ENCODE results near the gene DLGAP5. TPM values are rescaled to one million over a fixed set of nuclear protein-coding genes. Genes with fewer than 3 reads are reported as not detected.

DLGAP5 gene, protein sequence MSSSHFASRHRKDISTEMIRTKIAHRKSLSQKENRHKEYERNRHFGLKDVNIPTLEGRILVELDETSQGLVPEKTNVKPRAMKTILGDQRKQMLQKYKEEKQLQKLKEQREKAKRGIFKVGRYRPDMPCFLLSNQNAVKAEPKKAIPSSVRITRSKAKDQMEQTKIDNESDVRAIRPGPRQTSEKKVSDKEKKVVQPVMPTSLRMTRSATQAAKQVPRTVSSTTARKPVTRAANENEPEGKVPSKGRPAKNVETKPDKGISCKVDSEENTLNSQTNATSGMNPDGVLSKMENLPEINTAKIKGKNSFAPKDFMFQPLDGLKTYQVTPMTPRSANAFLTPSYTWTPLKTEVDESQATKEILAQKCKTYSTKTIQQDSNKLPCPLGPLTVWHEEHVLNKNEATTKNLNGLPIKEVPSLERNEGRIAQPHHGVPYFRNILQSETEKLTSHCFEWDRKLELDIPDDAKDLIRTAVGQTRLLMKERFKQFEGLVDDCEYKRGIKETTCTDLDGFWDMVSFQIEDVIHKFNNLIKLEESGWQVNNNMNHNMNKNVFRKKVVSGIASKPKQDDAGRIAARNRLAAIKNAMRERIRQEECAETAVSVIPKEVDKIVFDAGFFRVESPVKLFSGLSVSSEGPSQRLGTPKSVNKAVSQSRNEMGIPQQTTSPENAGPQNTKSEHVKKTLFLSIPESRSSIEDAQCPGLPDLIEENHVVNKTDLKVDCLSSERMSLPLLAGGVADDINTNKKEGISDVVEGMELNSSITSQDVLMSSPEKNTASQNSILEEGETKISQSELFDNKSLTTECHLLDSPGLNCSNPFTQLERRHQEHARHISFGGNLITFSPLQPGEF
- total RNA-seq = 22.9 and 112 TPM in 2 replicates

GRCh38 chr14:55191203-55192053 lies at the start of gene DLGAP5:
TSS of gene DLGAP5 (minus strand) at chr14:55191585. CDS start at chr14:55189179, 2,406 bp downstream.

DNA sequence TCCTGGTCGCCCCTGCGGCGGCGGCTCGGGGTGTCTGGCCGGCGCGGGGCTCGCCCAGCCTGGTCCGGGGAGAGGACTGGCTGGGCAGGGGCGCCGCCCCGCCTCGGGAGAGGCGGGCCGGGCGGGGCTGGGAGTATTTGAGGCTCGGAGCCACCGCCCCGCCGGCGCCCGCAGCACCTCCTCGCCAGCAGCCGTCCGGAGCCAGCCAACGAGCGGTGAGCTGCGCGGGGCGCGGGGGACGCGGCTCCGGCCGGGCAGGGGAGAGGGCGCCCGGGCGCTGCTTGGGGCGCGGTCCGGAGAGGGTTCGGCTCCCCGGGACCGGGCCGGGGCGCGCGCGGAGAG lies 62.3 kb downstream of the DLGAP5 start, which contains the start of gene LGALS3:
Gene LGALS3, plus strand, starts transcription at position 167 of the 342 bp plus-strand sequence. CDS start 8,122 bp downstream, outside the sequence.

Other genes starting within 250 kb of the DLGAP5 start
- 13.5 and 34.9 TPM in 2 replicates for gene WDHD1, start 164.5 kb downstream of the DLGAP5 start, total RNA-seq
- 14.8 and 17.5 TPM in 2 replicates for gene SOCS4, start 164.3 kb downstream of the DLGAP5 start, total RNA-seq
- gene MAPK1IP1L, start 139.9 kb downstream of the DLGAP5 start, total RNA-seq = 15.0 and 19.7 TPM in 2 replicates
- gene LGALS3, start 62.3 kb downstream of the DLGAP5 start, total RNA-seq = 224 and 313 TPM in 2 replicates
- gene FBXO34, start 79.8 kb upstream of the DLGAP5 start, total RNA-seq = 34.2 and 37.2 TPM in 2 replicates
- 19.7 and 26.5 TPM in 2 replicates for gene ATG14, start 220.2 kb upstream of the DLGAP5 start, total RNA-seq
- gene TBPL2, start 249.0 kb upstream of the DLGAP5 start, total RNA-seq = not detected in 2 replicates

Measured in uterine smooth muscle cell (primary cell).